ENCODE measurements around the gene SLC35B1. TPM values are rescaled to one million over a fixed set of nuclear protein-coding genes. Genes with fewer than 3 reads are reported as not detected.

SLC35B1 gene
- total RNA-seq, 6 experiments from 2014 or later, result 31.7 to 80.0 (median 56.9) TPM

DNA sequence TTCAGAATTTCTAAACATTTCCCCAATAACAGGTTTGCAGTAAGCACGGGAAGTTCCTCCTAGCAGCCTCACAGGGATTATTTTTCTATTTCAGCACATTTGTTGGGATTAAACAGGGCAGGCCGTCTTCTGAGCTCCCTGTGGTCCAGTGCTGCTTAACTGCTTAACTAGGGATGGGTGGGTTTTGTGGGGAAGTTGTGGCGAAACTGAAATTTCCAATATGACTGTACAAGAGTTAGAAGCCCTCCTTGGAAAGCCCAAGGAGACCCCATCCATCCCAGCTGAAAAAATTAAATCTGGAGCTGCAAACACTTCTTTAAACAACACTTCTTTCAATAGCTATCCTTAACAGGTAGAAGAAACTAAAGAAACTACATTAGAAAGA is 33.9 kb upstream of the SLC35B1 start:
- WGBS (ENCODE audit: insufficient coverage, low coverage, low lambda C conversion rate, missing lambda C conversion rate), result 51% methylated on average over 3 of the region's 3 CpGs
- ATAC-seq, result no peak
- no peaks in the 10 kb centered on the region for H3K36me3 ChIP-seq
- H3K9me3 ChIP-seq, result no peaks in the 10 kb centered on the region
- TF ChIP-seq CTCF (IDR thresholded peaks at IDR 0.05) (no peak), POLR2A (IDR thresholded peaks at IDR 0.05) (no peak)
- no peak overlapping the region for H3K4me3 ChIP-seq
- peak overlapping the region in 2 of 3 donors; percentile 1 to 12 for H3K27ac ChIP-seq
- intact Hi-C loops (cut with DNase I), result no loop called here
- peaks cover 0 to 34% (median 13%) of the 10 kb centered on the region in 4 donors for H3K4me1 ChIP-seq
- no peak for DNase-seq
- no peaks in the 10 kb centered on the region for H3K27me3 ChIP-seq

DNA sequence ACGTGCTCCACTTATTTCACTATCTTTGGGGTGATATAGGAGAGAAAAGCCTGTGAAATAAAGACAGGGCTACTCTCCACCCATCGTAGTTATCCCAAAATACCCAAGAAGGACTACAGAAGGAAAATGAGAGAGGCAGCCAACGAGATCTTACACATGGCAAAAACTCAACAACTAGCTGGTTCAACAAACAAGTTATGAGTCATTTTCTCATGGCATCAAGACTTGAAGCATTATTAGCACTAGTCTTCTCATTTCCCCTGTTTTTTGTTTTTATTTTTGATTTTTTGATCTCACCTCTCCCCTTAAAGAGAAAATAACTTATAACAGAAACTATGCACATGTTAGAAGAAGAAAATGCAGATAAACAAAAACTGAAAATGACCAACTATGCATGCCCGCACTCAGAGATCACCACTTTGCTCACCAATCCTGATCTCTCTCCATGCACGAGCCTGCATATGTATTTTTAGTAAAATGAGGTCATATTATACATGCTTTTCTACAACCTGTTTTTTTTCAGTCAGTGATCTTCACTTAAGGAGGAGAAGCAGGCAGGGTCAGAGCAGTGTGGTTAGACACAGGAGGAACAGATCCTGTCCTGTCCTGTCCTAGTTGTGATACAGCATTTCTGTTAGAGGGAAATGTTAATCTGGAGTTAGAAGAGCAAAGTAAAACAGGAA is 33.4 kb upstream of the SLC35B1 start:
- Histone ChIP-seq H3K9me3 (no peaks in the 10 kb centered on the region), H3K4me1 (peaks cover 0 to 34% (median 13%) of the 10 kb centered on the region in 4 donors), H3K4me3 (no peak overlapping the region), H3K27me3 (no peaks in the 10 kb centered on the region), H3K36me3 (no peaks in the 10 kb centered on the region), H3K27ac (peak overlapping the region; percentile 1 to 28 (median 12))
- TF ChIP-seq CTCF (IDR thresholded peaks at IDR 0.05), result no peak
- no peak for TF ChIP-seq POLR2A (IDR thresholded peaks at IDR 0.05)
- 57% methylated on average over 5 of the region's 5 CpGs for WGBS (ENCODE audit: insufficient coverage, low coverage, low lambda C conversion rate, missing lambda C conversion rate)
- intact Hi-C loops (cut with DNase I), result no loop called here
- DNase-seq, result no peak
- ATAC-seq, result no peak

- WGBS (ENCODE audit: insufficient coverage, low coverage, low lambda C conversion rate, missing lambda C conversion rate), result 25% methylated on average over 6 of the region's 7 CpGs
- peaks cover 0 to 25% (median 7%) of the 10 kb centered on the region in 4 donors for H3K4me1 ChIP-seq
Measured at GRCh38 chr17:49739641-49740271, 32.0 kb upstream of the SLC35B1 start.

DNA sequence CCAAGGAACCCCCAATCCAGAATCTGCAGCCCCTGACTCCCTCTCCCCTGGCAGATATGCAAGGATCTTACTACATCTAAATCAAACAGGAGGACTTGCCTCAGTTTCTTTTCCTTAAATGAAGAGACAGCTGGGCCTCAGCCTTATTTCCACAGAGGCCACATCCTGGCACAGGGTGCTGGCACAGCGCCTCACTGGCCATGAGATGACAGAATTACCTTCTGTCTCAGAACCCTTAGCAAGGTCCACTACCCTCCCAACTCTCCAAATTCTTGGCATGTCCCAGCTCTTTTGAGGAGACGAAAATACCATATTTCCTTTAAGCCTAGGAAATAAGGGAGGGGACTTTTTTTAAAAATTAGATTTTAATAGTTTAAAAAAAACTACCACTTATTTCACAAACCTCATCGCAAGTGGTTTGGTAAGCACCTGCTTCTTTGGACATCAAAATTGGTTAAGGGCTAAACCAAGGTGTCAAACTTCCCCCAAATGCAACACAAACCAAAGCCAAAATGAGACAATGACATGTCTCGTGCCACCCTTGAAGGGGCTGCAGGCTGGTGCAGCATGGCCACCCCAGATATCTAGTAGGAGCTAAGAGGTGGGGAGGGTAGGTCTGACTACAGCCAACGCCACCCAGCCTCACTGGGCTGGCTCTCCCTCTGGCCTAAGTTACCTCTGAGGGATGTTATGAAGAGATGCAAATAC is 30.8 kb upstream of the SLC35B1 start:
- TF ChIP-seq CTCF (IDR thresholded peaks at IDR 0.05) (no peak), POLR2A (IDR thresholded peaks at IDR 0.05) (no peak)
- intact Hi-C loops (cut with DNase I), result no loop called here
- Histone ChIP-seq H3K9me3 (no peaks in the 10 kb centered on the region), H3K36me3 (no peaks in the 10 kb centered on the region), H3K4me3 (no peak overlapping the region), H3K27ac (peak overlapping the region in 2 of 3 donors; percentile 4 to 29), H3K27me3 (no peaks in the 10 kb centered on the region), H3K4me1 (peaks cover 0 to 18% (median 6%) of the 10 kb centered on the region in 4 donors)
- WGBS (ENCODE audit: insufficient coverage, low coverage, low lambda C conversion rate, missing lambda C conversion rate), result 62% methylated on average over 4 of the region's 5 CpGs
- DNase-seq (peak in 2 of 3 donors; percentile 39 to 60), ATAC-seq (peak in 3 of 4 donors; percentile 11 to 47 (median 26))

More at GRCh38 chr17:49739641-49740271, 32.0 kb upstream of the SLC35B1 start:
- DNase-seq (peak; percentile 81 to 91 (median 86)), ATAC-seq (peak; percentile 79 to 83 (median 82))
- no peaks in the 10 kb centered on the region for H3K27me3 ChIP-seq
- no peak overlapping the region for H3K4me3 ChIP-seq
- no peak for TF ChIP-seq POLR2A (IDR thresholded peaks at IDR 0.05)
- TF ChIP-seq CTCF (IDR thresholded peaks at IDR 0.05), result no peak
- peak overlapping the region; percentile 4 to 29 (median 12) for H3K27ac ChIP-seq
- no peaks in the 10 kb centered on the region for H3K36me3 ChIP-seq
- intact Hi-C loops (cut with DNase I), result no loop called here
- no peaks in the 10 kb centered on the region for H3K9me3 ChIP-seq

Measured in right lobe of liver (tissue), 6 donors.